Panc1 (cell line): Measurements from ENCODE around the gene ARHGEF7. TPM values are rescaled to one million over a fixed set of nuclear protein-coding genes. Genes with fewer than 3 reads are reported as not detected.

Experiments
- ATAC-seq: fragments of 200-7000 bp; cut with Tn5 transposase; 2 replicates; pipeline ENCODE4 v1.9.1; 2020; ENCODE audit warnings: mild to moderate bottlenecking, moderate library complexity
- BruUV-seq: library from RNA; stranded (reverse); fragments of 400-500 nt; replicated peaks from 2 replicates; lab custom pipeline; 2021; lab: Mats Ljungman, UMichigan
- CTCF ChIA-PET: fragments of 300-600 bp; sonication (Branson Sonifier 250); formaldehyde crosslinking; loops from one replicate; lab custom pipeline; 2022; ENCODE audit warnings: antibody characterized with exemption; lab: Charles Lee
- POLR2A ChIA-PET: fragments of 300-600 bp; sonication (Branson Sonifier 250); formaldehyde crosslinking; loops from one replicate; lab custom pipeline; 2022; ENCODE audit warnings: antibody characterized with exemption; lab: Charles Lee
- DNase-seq: peaks from one replicate; pipeline ENCODE4 v3.0.0-alpha.2; 2010; ENCODE audit warnings: low read depth, low spot score
- H3K27ac ChIP-seq: 2 replicates; pipeline ENCODE4 v1.5.1; 2011; ENCODE audit warnings: mild to moderate bottlenecking, low read length, inconsistent platforms
- H3K27me3 ChIP-seq: fragments of 200-500 bp; sonication (Bioruptor generic); 2 replicates; pipeline ENCODE4 v1.6.0; 2014; ENCODE audit warnings: low read length, inconsistent platforms; ENCODE audit not compliant: control insufficient read depth, insufficient read depth
- H3K36me3 ChIP-seq: fragments of 200-500 bp; sonication (Bioruptor generic); 2 replicates; pipeline ENCODE4 v1.5.1; 2014; ENCODE audit warnings: inconsistent platforms, mild to moderate bottlenecking, low read length, moderate library complexity; ENCODE audit not compliant: control insufficient read depth, insufficient read depth
- H3K4me1 ChIP-seq: 2 replicates; pipeline ENCODE4 v1.5.1; 2011; ENCODE audit warnings: inconsistent platforms, mild to moderate bottlenecking, low read length, moderate library complexity; ENCODE audit not compliant: control insufficient read depth, insufficient read depth
- H3K4me3 ChIP-seq, 2 experiments: 2 replicates each; pipeline ENCODE4 v1.5.1; 2011 to 2012; ENCODE audit warnings: low read depth in 2 of 2, low read length in 2 of 2, mild to moderate bottlenecking in 2 of 2, inconsistent platforms in 1 of 2, moderate library complexity in 1 of 2
- H3K9me3 ChIP-seq: fragments of 200-500 bp; sonication (Bioruptor generic); 2 replicates; pipeline ENCODE4 v1.5.1; 2014; ENCODE audit warnings: low read depth, mild to moderate bottlenecking, inconsistent platforms, low read length, moderate library complexity; ENCODE audit not compliant: control insufficient read depth, insufficient read depth
- CTCF ChIP-seq: fragments of 450-650 bp; IDR thresholded peaks from 2 replicates; pipeline ENCODE4 v1.5.1; 2017; ENCODE audit warnings: mild to moderate bottlenecking
- POLR2AphosphoS5 ChIP-seq: IDR thresholded peaks from 2 replicates; pipeline ENCODE4 v1.6.1; 2012; ENCODE audit warnings: mild to moderate bottlenecking, low read depth, low read length, moderate library complexity
- REST ChIP-seq, 2 experiments: IDR thresholded peaks; 2 replicates each; pipeline ENCODE4 v1.6.1; 2011 to 2012; ENCODE audit warnings: low read depth in 2 of 2, control low read depth in 1 of 2, low read length in 1 of 2, mild to moderate bottlenecking in 1 of 2, moderate library complexity in 1 of 2; ENCODE audit not compliant: insufficient read depth in 1 of 2
- SIN3A ChIP-seq: IDR thresholded peaks from 2 replicates; pipeline ENCODE4 v1.6.1; 2012; ENCODE audit warnings: low read depth, mild to moderate bottlenecking, low read length, moderate library complexity, borderline replicate concordance; ENCODE audit not compliant: insufficient read depth
- TCF7L2 ChIP-seq: IDR thresholded peaks from 2 replicates; pipeline ENCODE4 v1.6.1; 2011; ENCODE audit warnings: mild to moderate bottlenecking, low read depth, low read length, inconsistent platforms
- in situ Hi-C: cut with HindIII; loops from 2 replicates; pipeline ENCODE4 v1.10.0; 2016; ENCODE audit warnings: low sequenced_read_pairs, low pct_unique_long_range_greater_than_20kb
- intact Hi-C: fragments of 100-400 bp; cut with micrococcal nuclease; formaldehyde crosslinking; loops from one replicate; pipeline ENCODE4 v1.10.0; 2022; ENCODE audit not compliant: unreplicated experiment
- total RNA-seq: library from RNA; stranded (reverse); gene quantifications from one replicate; pipeline ENCODE4 v1.2.1, GENCODE V29; 2021; ENCODE audit not compliant: unreplicated experiment

The ARHGEF7 gene
- total RNA-seq, 1 experiment from 2014 or later: 36.4 TPM

DNA sequence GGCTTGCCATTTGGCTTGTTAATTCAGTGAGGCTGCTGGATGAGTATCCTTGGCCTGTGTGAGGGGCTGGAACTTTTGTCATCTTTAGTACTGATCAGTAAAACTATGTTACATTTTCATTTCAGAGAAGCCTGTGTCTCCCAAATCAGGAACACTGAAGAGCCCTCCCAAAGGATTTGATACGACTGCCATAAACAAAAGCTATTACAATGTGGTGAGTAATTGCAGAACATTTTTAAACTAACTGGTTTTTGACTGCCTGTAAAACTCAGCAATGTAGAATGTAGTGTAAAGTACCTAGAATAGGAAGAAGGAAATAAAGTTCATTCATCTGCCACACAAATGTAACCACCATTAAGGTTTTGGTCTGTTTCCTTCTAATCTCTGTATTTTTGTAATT, 118.0 kb downstream of the ARHGEF7 start:
- intact Hi-C loops (no loop called here), in situ Hi-C loops (no loop called here)
- no peaks in the 10 kb centered on the region for H3K9me3 ChIP-seq
- ATAC-seq (no peak), DNase-seq (no peak)
- H3K27ac ChIP-seq: no peak overlapping the region
- CTCF ChIA-PET: no interaction called here
- POLR2A ChIA-PET: no interaction called here
- no peaks in the 10 kb centered on the region; the same call in 1 of the 2 replicates for H3K36me3 ChIP-seq
- no peaks in the 10 kb centered on the region for H3K4me1 ChIP-seq
- TF ChIP-seq CTCF (no peak), REST (IDR thresholded peaks at IDR 0.05; ENCODE audit: insufficient read depth in 1 of 2, low read depth in 2 of 2, low read length in 1 of 2) (no peak), TCF7L2 (no peak)
- H3K4me3 ChIP-seq: no peak overlapping the region
- no peaks in the 10 kb centered on the region for H3K27me3 ChIP-seq
- BruUV-seq: no TSS peak

GRCh38 chr13:111239764-111240670, 124.9 kb downstream of the ARHGEF7 start:
- Histone ChIP-seq H3K4me3 (no peak overlapping the region), H3K4me1 (no peaks in the 10 kb centered on the region), H3K36me3 (no peaks in the 10 kb centered on the region; the same call in 1 of the 2 replicates), H3K27ac (no peak overlapping the region), H3K9me3 (no peaks in the 10 kb centered on the region), H3K27me3 (no peaks in the 10 kb centered on the region)
- ChIA-PET CTCF (no interaction called here), POLR2A (no interaction called here)
- no peak for TF ChIP-seq REST (IDR thresholded peaks at IDR 0.05; ENCODE audit: insufficient read depth in 1 of 2, low read depth in 2 of 2, low read length in 1 of 2)
- no peak for TF ChIP-seq TCF7L2
- no peak for TF ChIP-seq CTCF
- no peak for TF ChIP-seq POLR2AphosphoS5
- TF ChIP-seq SIN3A: no peak
- ATAC-seq: no peak
- no peak for DNase-seq
- intact Hi-C loops (no loop called here), in situ Hi-C loops (no loop called here)
- no TSS peak for BruUV-seq
